Caco-2 (cell line): Measurements from ENCODE around the gene CHRD. TPM values are rescaled to one million over a fixed set of nuclear protein-coding genes. Genes with fewer than 3 reads are reported as not detected.

Experiments
- BruUV-seq: library from RNA; stranded (reverse); fragments of 400-500 nt; replicated peaks from 2 replicates; lab custom pipeline; 2021; lab: Mats Ljungman, UMichigan
- CTCF ChIA-PET: fragments of 300-600 bp; sonication (Branson Sonifier 250); formaldehyde crosslinking; loops from one replicate; lab custom pipeline; 2022; ENCODE audit warnings: antibody characterized with exemption; lab: Charles Lee
- POLR2A ChIA-PET: fragments of 300-600 bp; sonication (Branson Sonifier 250); formaldehyde crosslinking; loops from one replicate; lab custom pipeline; 2022; ENCODE audit warnings: antibody characterized with exemption; lab: Charles Lee
- DNase-seq, 2 experiments: peaks; one replicate each; pipeline versions ENCODE4 v3.0.0 to v3.0.0-alpha.2; 2020 to 2022
- H3K27me3 ChIP-seq: replicated peaks from 2 replicates; pipeline ENCODE4 v1.6.0; 2011; ENCODE audit warnings: low read length; ENCODE audit not compliant: control insufficient read depth, insufficient read depth
- H3K36me3 ChIP-seq: 2 replicates; pipeline ENCODE4 v1.5.1; 2011; ENCODE audit warnings: low read length; ENCODE audit not compliant: control insufficient read depth, insufficient read depth
- H3K4me1 ChIP-seq: fragments of 250-450 bp; sonication (Bioruptor Pico); 2 replicates; pipeline ENCODE4 v1.5.1; 2020; ENCODE audit warnings: mild to moderate bottlenecking
- H3K4me3 ChIP-seq: 2 replicates; pipeline ENCODE4 v1.5.1; 2011; ENCODE audit warnings: low read depth, mild to moderate bottlenecking, control low read depth, low read length
- H3K9me3 ChIP-seq: fragments of 250-450 bp; sonication (Bioruptor Pico); 2 replicates; pipeline ENCODE4 v1.5.1; 2020; ENCODE audit warnings: mild to moderate bottlenecking, moderate library complexity
- H3K27ac Mint-ChIP-seq: one replicate; pipeline ENCODE4 v1.8.0; 2022; ENCODE audit warnings: mixed read lengths; ENCODE audit not compliant: unreplicated experiment
- H3K27me3 Mint-ChIP-seq: one replicate; pipeline ENCODE4 v1.8.0; 2022; ENCODE audit warnings: mixed read lengths; ENCODE audit not compliant: insufficient read depth, unreplicated experiment
- H3K36me3 Mint-ChIP-seq: one replicate; pipeline ENCODE4 v1.8.0; 2022; ENCODE audit warnings: mild to moderate bottlenecking, mixed read lengths; ENCODE audit not compliant: insufficient read depth, unreplicated experiment
- H3K4me1 Mint-ChIP-seq: one replicate; pipeline ENCODE4 v1.8.0; 2022; ENCODE audit warnings: low read depth, mixed read lengths; ENCODE audit not compliant: unreplicated experiment
- H3K4me3 Mint-ChIP-seq: one replicate; pipeline ENCODE4 v1.8.0; 2022; ENCODE audit warnings: mild to moderate bottlenecking, moderate library complexity, mixed read lengths; ENCODE audit not compliant: unreplicated experiment
- H3K9me3 Mint-ChIP-seq: one replicate; pipeline ENCODE4 v1.8.0; 2022; ENCODE audit warnings: mixed read lengths; ENCODE audit not compliant: unreplicated experiment
- intact Hi-C: fragments of 100-400 bp; cut with micrococcal nuclease; formaldehyde crosslinking; loops from one replicate; pipeline ENCODE4 v1.10.0; 2022; ENCODE audit not compliant: unreplicated experiment
- total RNA-seq: library from RNA; stranded (reverse); gene quantifications from 2 replicates; pipeline ENCODE4 v1.2.3, GENCODE V29; 2022
- TF ChIP-seq, protein P1 (sequence below), 2 experiments: fragments of 200-600 bp in 1 of 2; IDR thresholded peaks; 1 replicate in 1 of 2; 2 replicates in 1 of 2; pipeline versions ENCODE4 v1.5.1 to v1.8.0; 2011 to 2022; ENCODE audit warnings: antibody characterized with exemption in 1 of 2, control low read depth in 1 of 2, inconsistent platforms in 1 of 2, low read depth in 1 of 2, low read length in 1 of 2, mild to moderate bottlenecking in 1 of 2, moderate library complexity in 1 of 2; ENCODE audit not compliant: insufficient read depth in 1 of 2, severe bottlenecking in 1 of 2, unreplicated experiment in 1 of 2

CHRD gene
- total RNA-seq, 1 experiment from 2014 or later = 6.4 TPM

DNA sequence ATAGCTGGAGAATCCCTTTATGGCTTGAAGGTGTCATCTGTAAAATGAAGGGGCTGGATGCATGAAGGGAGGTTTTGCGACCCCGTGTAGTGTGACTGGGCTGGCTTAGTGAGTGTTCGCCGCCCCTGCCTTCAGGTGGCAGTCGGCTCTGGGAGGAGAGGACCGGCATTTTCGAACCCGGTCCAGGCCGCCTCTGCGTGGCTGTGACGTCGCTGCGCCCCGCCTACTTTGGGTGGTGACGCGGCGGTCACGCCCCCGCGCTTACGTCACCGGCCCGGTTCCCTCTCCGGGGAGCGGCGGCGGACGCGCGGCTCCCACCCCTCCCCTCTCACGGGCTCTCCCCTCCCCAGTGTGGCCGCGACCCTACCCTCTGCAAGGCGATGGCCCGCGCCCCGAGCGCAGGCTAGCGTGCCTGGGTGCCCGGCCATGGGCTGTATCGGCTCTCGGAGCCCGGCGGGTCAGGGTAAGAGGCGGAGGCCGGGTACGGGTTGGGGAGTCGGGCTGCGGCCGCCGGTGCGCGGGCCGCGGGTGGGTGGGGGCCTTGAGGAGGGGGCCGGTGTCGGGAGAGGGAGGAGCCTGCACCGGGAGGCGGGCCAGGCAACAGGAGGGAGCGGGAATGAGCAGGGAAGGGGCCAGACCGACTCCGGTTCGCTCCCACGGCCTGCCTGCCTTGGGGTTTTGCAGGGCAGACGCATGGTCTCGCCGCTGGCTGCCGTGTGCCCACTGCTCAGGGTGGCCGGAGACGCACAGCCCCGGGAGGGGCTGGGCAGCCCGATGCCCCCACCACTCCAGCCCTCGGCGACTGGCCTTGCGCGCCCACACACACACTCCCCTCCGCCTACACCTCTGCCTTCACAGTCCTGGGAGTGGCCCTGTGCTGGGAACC lies 44.0 kb upstream of the CHRD start:
- Histone ChIP-seq H3K36me3 (peaks cover 6% of the 10 kb centered on the region), H3K27me3 (no peaks in the 10 kb centered on the region), H3K4me3 (peak overlapping the region; percentile 61), H3K9me3 (no peaks in the 10 kb centered on the region), H3K4me1 (no peaks in the 10 kb centered on the region)
- peak; percentile 73 to 86 for DNase-seq
- H3K4me3 Mint-ChIP-seq = peak overlapping the region; percentile 77
- ChIA-PET CTCF (interaction anchor here (1.0 kb wide), 1 partner anchor 9 kb away, joined by 3 read pairs; no protein-coding TSS in a partner anchor), POLR2A (no interaction called here)
- peaks cover 80% of the 10 kb centered on the region for H3K36me3 Mint-ChIP-seq
- H3K4me1 Mint-ChIP-seq = no peaks in the 10 kb centered on the region
- BruUV-seq = TSS peak; percentile 14
- TF ChIP-seq, protein P1, sequence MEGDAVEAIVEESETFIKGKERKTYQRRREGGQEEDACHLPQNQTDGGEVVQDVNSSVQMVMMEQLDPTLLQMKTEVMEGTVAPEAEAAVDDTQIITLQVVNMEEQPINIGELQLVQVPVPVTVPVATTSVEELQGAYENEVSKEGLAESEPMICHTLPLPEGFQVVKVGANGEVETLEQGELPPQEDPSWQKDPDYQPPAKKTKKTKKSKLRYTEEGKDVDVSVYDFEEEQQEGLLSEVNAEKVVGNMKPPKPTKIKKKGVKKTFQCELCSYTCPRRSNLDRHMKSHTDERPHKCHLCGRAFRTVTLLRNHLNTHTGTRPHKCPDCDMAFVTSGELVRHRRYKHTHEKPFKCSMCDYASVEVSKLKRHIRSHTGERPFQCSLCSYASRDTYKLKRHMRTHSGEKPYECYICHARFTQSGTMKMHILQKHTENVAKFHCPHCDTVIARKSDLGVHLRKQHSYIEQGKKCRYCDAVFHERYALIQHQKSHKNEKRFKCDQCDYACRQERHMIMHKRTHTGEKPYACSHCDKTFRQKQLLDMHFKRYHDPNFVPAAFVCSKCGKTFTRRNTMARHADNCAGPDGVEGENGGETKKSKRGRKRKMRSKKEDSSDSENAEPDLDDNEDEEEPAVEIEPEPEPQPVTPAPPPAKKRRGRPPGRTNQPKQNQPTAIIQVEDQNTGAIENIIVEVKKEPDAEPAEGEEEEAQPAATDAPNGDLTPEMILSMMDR (IDR thresholded peaks at IDR 0.05; ENCODE audit: insufficient read depth in 1 of 2, low read depth in 1 of 2, low read length in 1 of 2, severe bottlenecking in 1 of 2, unreplicated experiment in 1 of 2) = no peak
- peak overlapping the region; percentile 78 for H3K27ac Mint-ChIP-seq
- H3K27me3 Mint-ChIP-seq = no peaks in the 10 kb centered on the region
- intact Hi-C loops = no loop called here
- H3K9me3 Mint-ChIP-seq = no peaks in the 10 kb centered on the region

- Histone ChIP-seq H3K4me1 (no peaks in the 10 kb centered on the region), H3K36me3 (peaks cover 6% of the 10 kb centered on the region), H3K4me3 (peak overlapping the region; percentile 61), H3K9me3 (no peaks in the 10 kb centered on the region), H3K27me3 (no peaks in the 10 kb centered on the region)
- DNase-seq = no peak
- H3K27me3 Mint-ChIP-seq = no peaks in the 10 kb centered on the region
- TF ChIP-seq, protein P1 (IDR thresholded peaks at IDR 0.05; ENCODE audit: insufficient read depth in 1 of 2, low read depth in 1 of 2, low read length in 1 of 2, severe bottlenecking in 1 of 2, unreplicated experiment in 1 of 2) = no peak
- no peaks in the 10 kb centered on the region for H3K4me1 Mint-ChIP-seq
- BruUV-seq = no TSS peak
- CTCF ChIA-PET = interaction anchor here (1.2 kb wide), 1 partner anchor 25 kb away, joined by 5 read pairs; no protein-coding TSS in a partner anchor
- intact Hi-C loops = no loop called here
- H3K36me3 Mint-ChIP-seq = peaks cover 71% of the 10 kb centered on the region
- no peaks in the 10 kb centered on the region for H3K9me3 Mint-ChIP-seq
- H3K4me3 Mint-ChIP-seq = peak overlapping the region; percentile 77
- POLR2A ChIA-PET = interaction anchor here (0.6 kb wide), 1 partner anchor 14 kb away, joined by 5 read pairs; no protein-coding TSS in a partner anchor
- peak overlapping the region; percentile 78 for H3K27ac Mint-ChIP-seq
Measured at GRCh38 chr3:184336547-184337398, 43.1 kb upstream of the CHRD start.

- TF ChIP-seq, protein P1 (IDR thresholded peaks at IDR 0.05; ENCODE audit: insufficient read depth in 1 of 2, low read depth in 1 of 2, low read length in 1 of 2, severe bottlenecking in 1 of 2, unreplicated experiment in 1 of 2) = no peak
- peak within 1 kb of the TSS; percentile 77 for H3K4me3 Mint-ChIP-seq
- Histone ChIP-seq H3K36me3 (peaks cover 6% of the 10 kb centered on the region; the same call in 1 of the 2 replicates), H3K4me3 (peak within 1 kb of the TSS; percentile 61), H3K9me3 (no peaks in the 10 kb centered on the region), H3K27me3 (no peaks in the 10 kb centered on the region), H3K4me1 (no peaks in the 10 kb centered on the region)
- intact Hi-C loops = no loop called here
- no peaks in the 10 kb centered on the region for H3K9me3 Mint-ChIP-seq
- ChIA-PET POLR2A (interaction anchor here (0.6 kb wide), 1 partner anchor 14 kb away, joined by 5 read pairs; no protein-coding TSS in a partner anchor), CTCF (interaction anchor here (1.2 kb wide), 1 partner anchor 25 kb away, joined by 5 read pairs; no protein-coding TSS in a partner anchor)
- no TSS peak for BruUV-seq
- DNase-seq = no peak
- H3K27ac Mint-ChIP-seq = peak within 1 kb of the TSS; percentile 78
- peaks cover 65% of the 10 kb centered on the region for H3K36me3 Mint-ChIP-seq
- no peaks in the 10 kb centered on the region for H3K4me1 Mint-ChIP-seq
- H3K27me3 Mint-ChIP-seq = no peaks in the 10 kb centered on the region
Measured at GRCh38 chr3:184337399-184337714, 42.5 kb upstream of the CHRD start, which contains the start of gene FAM131A. FAM131A (plus strand) TSS chr3:184337600; CDS start chr3:184337631, 31 bp downstream.
